ENCODE data around the gene ZNF345. TPM values are rescaled to one million over a fixed set of nuclear protein-coding genes. Genes with fewer than 3 reads are reported as not detected.

ZNF345 gene
- total and polyA plus RNA-seq, 3 experiments from 2014 or later = 3.9 to 5.2 (median 4.9) TPM

GRCh38 chr19:36837906-36838783, 12.5 kb upstream of the ZNF345 start, which contains the start of gene ZNF790:
Gene ZNF790 (minus strand): TSS chr19:36838387. CDS start chr19:36825619, 12,768 bp downstream.
- Mint-ChIP-seq H3K27me3 (no peaks in the 10 kb centered on the region), H3K36me3 (peaks cover 21 to 45% (median 33%) of the 10 kb centered on the region in 3 donors), H3K9me3 (peaks cover 17 to 30% (median 25%) of the 10 kb centered on the region in 5 donors), H3K4me1 (peaks cover 5 to 21% (median 11%) of the 10 kb centered on the region in 3 donors), H3K4me3 (peak within 1 kb of the TSS in 1 of 7 donors; percentile 68), H3K27ac (peak within 1 kb of the TSS in 4 of 8 donors; percentile 3 to 47 (median 38))
- Histone ChIP-seq H3K9me3 (ENCODE audit: low read length) (peaks cover 18% of the 10 kb centered on the region), H3K36me3 (ENCODE audit: insufficient read depth, low read length) (no peaks in the 10 kb centered on the region), H3K4me1 (ENCODE audit: insufficient read depth, low read length) (peaks cover 14% of the 10 kb centered on the region), H3K4me3 (ENCODE audit: low read length) (peak within 1 kb of the TSS; percentile 69), H3K27ac (ENCODE audit: low read depth, low read length) (peak within 1 kb of the TSS; percentile 77), H3K27me3 (ENCODE audit: insufficient read depth, low read length, poor library complexity, severe bottlenecking) (no peaks in the 10 kb centered on the region)
- POLR2A ChIA-PET = interaction anchor here (0.5 to 3.1 kb wide), 8 partner anchors 12 to 757 kb away, joined by 3 to 49 read pairs (median 7); partner anchors contain the start of genes ZNF260, ZNF345, ZNF540 and ZNF571
- DNase-seq = peak; percentile 72 to 88 (median 85)
- CTCF ChIA-PET = interaction anchor here (1.9 kb wide), 1 partner anchor 12 kb away, joined by 17 read pairs; the partner anchor contains the start of gene ZNF345

GRCh38 chr19:36838784-36839324, 11.8 kb upstream of the ZNF345 start:
- Histone ChIP-seq H3K27ac (ENCODE audit: low read depth, low read length) (no peak overlapping the region), H3K36me3 (ENCODE audit: insufficient read depth, low read length) (no peaks in the 10 kb centered on the region), H3K4me1 (ENCODE audit: insufficient read depth, low read length) (peaks cover 14% of the 10 kb centered on the region), H3K9me3 (ENCODE audit: low read length) (peaks cover 14% of the 10 kb centered on the region), H3K27me3 (ENCODE audit: insufficient read depth, low read length, poor library complexity, severe bottlenecking) (no peaks in the 10 kb centered on the region), H3K4me3 (ENCODE audit: low read length) (peak overlapping the region; percentile 69)
- no peaks in the 10 kb centered on the region for H3K27me3 Mint-ChIP-seq
- ChIA-PET POLR2A (interaction anchor here (0.6 to 3.1 kb wide), 3 partner anchors 11 to 310 kb away, joined by 6 to 49 read pairs (median 8); partner anchors contain the start of genes ZNF260 and ZNF345), CTCF (interaction anchor here (1.9 kb wide), 1 partner anchor 11 kb away, joined by 17 read pairs; the partner anchor contains the start of gene ZNF345)
- no peak for DNase-seq
- H3K36me3 Mint-ChIP-seq = peaks cover 15 to 42% (median 31%) of the 10 kb centered on the region in 3 donors
- H3K27ac Mint-ChIP-seq = peak overlapping the region in 3 of 8 donors; percentile 3 to 39 (median 36)
- no peak overlapping the region for H3K4me3 Mint-ChIP-seq
- peaks cover 12 to 23% (median 18%) of the 10 kb centered on the region in 5 donors for H3K9me3 Mint-ChIP-seq
- H3K4me1 Mint-ChIP-seq = peaks cover 5 to 21% (median 12%) of the 10 kb centered on the region in 3 donors

GRCh38 chr19:36847968-36848367, 2.7 kb upstream of the ZNF345 start:
- Histone ChIP-seq H3K4me3 (ENCODE audit: low read length) (no peak overlapping the region), H3K27ac (ENCODE audit: low read depth, low read length) (no peak overlapping the region), H3K9me3 (ENCODE audit: low read length) (no peaks in the 10 kb centered on the region), H3K4me1 (ENCODE audit: insufficient read depth, low read length) (peaks cover 18% of the 10 kb centered on the region), H3K36me3 (ENCODE audit: insufficient read depth, low read length) (no peaks in the 10 kb centered on the region), H3K27me3 (ENCODE audit: insufficient read depth, low read length, poor library complexity, severe bottlenecking) (no peaks in the 10 kb centered on the region)
- H3K4me3 Mint-ChIP-seq = peak overlapping the region in 4 of 7 donors; percentile 74 to 84 (median 80)
- ChIA-PET POLR2A (no interaction called here), CTCF (no interaction called here)
- DNase-seq = no peak
- H3K9me3 Mint-ChIP-seq = peaks cover 0 to 4% (median 2%) of the 10 kb centered on the region in 5 donors
- no peaks in the 10 kb centered on the region for H3K27me3 Mint-ChIP-seq
- H3K27ac Mint-ChIP-seq = peak overlapping the region in 5 of 8 donors; percentile 70 to 95 (median 95)
- peaks cover 13 to 20% (median 15%) of the 10 kb centered on the region in 3 donors for H3K4me1 Mint-ChIP-seq
- H3K36me3 Mint-ChIP-seq = peaks cover 9 to 28% (median 21%) of the 10 kb centered on the region in 3 donors

GRCh38 chr19:36849701-36850558, 746 bp upstream of the ZNF345 start:
- peak; percentile 77 to 92 (median 84) for DNase-seq
- Histone ChIP-seq H3K36me3 (ENCODE audit: insufficient read depth, low read length) (no peaks in the 10 kb centered on the region), H3K27ac (ENCODE audit: low read depth, low read length) (peak overlapping the region; percentile 68), H3K4me1 (ENCODE audit: insufficient read depth, low read length) (peaks cover 18% of the 10 kb centered on the region), H3K27me3 (ENCODE audit: insufficient read depth, low read length, poor library complexity, severe bottlenecking) (no peaks in the 10 kb centered on the region), H3K9me3 (ENCODE audit: low read length) (no peaks in the 10 kb centered on the region), H3K4me3 (ENCODE audit: low read length) (peak overlapping the region; percentile 91)
- Mint-ChIP-seq H3K4me1 (peaks cover 15 to 27% (median 19%) of the 10 kb centered on the region in 3 donors), H3K27ac (no peak overlapping the region), H3K4me3 (no peak overlapping the region), H3K36me3 (peaks cover 19 to 35% (median 24%) of the 10 kb centered on the region in 3 donors), H3K27me3 (no peaks in the 10 kb centered on the region), H3K9me3 (peaks cover 0 to 10% (median 4%) of the 10 kb centered on the region in 5 donors)
- ChIA-PET CTCF (interaction anchor here (1.0 to 2.3 kb wide), 3 partner anchors 12 to 322 kb away, joined by 4 to 17 read pairs (median 5); partner anchors contain the start of genes ZNF585A and ZNF790), POLR2A (interaction anchor here (0.8 to 2.6 kb wide), 9 partner anchors 12 to 657 kb away, joined by 3 to 49 read pairs (median 6); partner anchors contain the start of genes ZNF146, ZNF260, ZNF382 and ZNF565)

- H3K27me3 ChIP-seq (ENCODE audit: insufficient read depth, low read length, poor library complexity, severe bottlenecking) = no peaks in the 10 kb centered on the region
- ChIA-PET CTCF (no interaction called here), POLR2A (interaction anchor here (0.6 to 1.1 kb wide), 4 partner anchors 14 to 324 kb away, joined by 3 to 14 read pairs (median 3); partner anchors contain the start of gene ZNF260)
- H3K27ac ChIP-seq (ENCODE audit: low read depth, low read length) = no peak overlapping the region
- no peak for DNase-seq
- H3K4me1 Mint-ChIP-seq = peaks cover 5 to 32% (median 19%) of the 10 kb centered on the region in 3 donors
- H3K36me3 ChIP-seq (ENCODE audit: insufficient read depth, low read length) = peaks cover 10% of the 10 kb centered on the region
- H3K4me1 ChIP-seq (ENCODE audit: insufficient read depth, low read length) = peaks cover 18% of the 10 kb centered on the region
- H3K9me3 ChIP-seq (ENCODE audit: low read length) = no peaks in the 10 kb centered on the region
- peak overlapping the region in 2 of 8 donors; percentile 48 to 58 for H3K27ac Mint-ChIP-seq
- peak overlapping the region; percentile 91 for H3K4me3 ChIP-seq (ENCODE audit: low read length)
- H3K27me3 Mint-ChIP-seq = no peaks in the 10 kb centered on the region
- peaks cover 21 to 36% (median 30%) of the 10 kb centered on the region in 3 donors for H3K36me3 Mint-ChIP-seq
- H3K4me3 Mint-ChIP-seq = no peak overlapping the region
- peaks cover 5 to 20% (median 13%) of the 10 kb centered on the region in 5 donors for H3K9me3 Mint-ChIP-seq
Observed at GRCh38 chr19:36851898-36852297, 1.2 kb downstream of the ZNF345 start.

- Mint-ChIP-seq H3K4me1 (no peaks in the 10 kb centered on the region), H3K36me3 (peaks cover 41 to 74% (median 73%) of the 10 kb centered on the region in 3 donors), H3K9me3 (peaks cover 44 to 87% (median 84%) of the 10 kb centered on the region in 5 donors), H3K4me3 (no peak overlapping the region), H3K27me3 (no peaks in the 10 kb centered on the region), H3K27ac (no peak overlapping the region)
- Histone ChIP-seq H3K9me3 (ENCODE audit: low read length) (peaks cover 59% of the 10 kb centered on the region), H3K36me3 (ENCODE audit: insufficient read depth, low read length) (peaks cover 33% of the 10 kb centered on the region), H3K27ac (ENCODE audit: low read depth, low read length) (no peak overlapping the region), H3K4me1 (ENCODE audit: insufficient read depth, low read length) (no peaks in the 10 kb centered on the region), H3K4me3 (ENCODE audit: low read length) (peak overlapping the region; percentile 2), H3K27me3 (ENCODE audit: insufficient read depth, low read length, poor library complexity, severe bottlenecking) (no peaks in the 10 kb centered on the region)
- DNase-seq = no peak
- ChIA-PET CTCF (no interaction called here), POLR2A (no interaction called here)
Observed at GRCh38 chr19:36876993-36877938, 26.6 kb downstream of the ZNF345 start.
